AG08395 (cell line): ENCODE measurements around the gene KCNQ5.

Experiments
- DNase-seq: peaks from one replicate; pipeline ENCODE4 v3.0.0; 2012; ENCODE audit warnings: mixed read lengths, low spot score

The KCNQ5 gene

GRCh38 chr6:72911463-72912155, 289.7 kb downstream of the KCNQ5 start:
- no peak for DNase-seq

DNA sequence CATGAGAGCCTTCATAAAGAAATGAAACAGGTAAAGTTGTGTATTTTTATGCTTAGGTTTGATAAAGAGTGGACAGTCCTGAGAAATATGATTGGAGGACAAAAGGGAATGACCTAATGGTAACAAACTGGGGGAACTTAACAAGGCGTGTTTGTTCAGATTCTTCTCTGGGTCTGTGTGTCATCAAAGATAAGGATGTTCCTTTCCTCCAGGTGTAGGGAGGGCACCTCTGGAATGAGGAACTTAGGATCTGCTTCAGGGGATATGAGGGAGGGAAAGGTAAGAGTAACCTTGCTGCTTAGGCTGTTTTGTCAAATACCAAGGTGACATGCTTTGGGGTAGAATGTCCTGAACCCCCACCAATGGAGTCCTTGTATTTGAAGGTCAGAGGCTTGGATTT, 291.9 kb downstream of the KCNQ5 start:
- no peak for DNase-seq

DNA sequence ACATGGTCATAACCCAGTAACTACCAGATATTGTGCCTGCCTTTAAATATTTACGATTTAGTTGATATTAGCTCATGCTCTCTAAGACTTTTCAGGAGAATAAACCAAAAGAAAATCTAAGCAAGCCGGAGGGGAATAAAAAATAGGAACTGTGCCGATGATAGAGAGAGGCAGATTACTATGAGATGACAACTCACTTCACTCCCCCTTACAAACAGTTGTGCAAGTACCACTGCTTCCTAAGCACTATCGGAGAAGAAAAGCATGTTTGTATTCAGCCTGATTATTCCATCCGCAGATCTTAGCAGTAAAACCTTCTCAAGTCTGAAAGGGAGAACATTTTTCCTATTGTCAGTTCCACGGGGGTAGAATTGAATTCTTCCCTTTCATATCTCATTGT, 294.4 kb downstream of the KCNQ5 start:
- no peak for DNase-seq

GRCh38 chr6:72916906-72917305, 295.0 kb downstream of the KCNQ5 start:
- DNase-seq, result peak; percentile 8

DNA sequence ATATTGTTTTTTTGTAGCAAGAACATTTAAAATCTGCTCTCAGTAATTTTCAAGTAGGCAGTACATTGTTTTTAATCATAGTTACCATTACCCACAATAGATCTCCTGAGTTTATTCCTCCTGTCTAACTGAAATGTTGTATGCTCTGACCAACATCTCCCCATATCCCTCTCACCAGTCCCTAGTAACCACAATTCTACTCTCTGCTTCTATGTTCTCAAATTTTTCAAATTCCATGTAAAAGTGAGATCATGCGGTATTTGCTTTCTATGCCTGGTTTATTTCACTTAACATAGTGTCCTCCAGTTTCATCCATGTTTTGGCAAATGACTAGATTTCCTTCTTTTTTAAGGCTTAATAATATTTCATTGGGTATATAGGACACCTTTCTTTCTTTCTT, 300.5 kb downstream of the KCNQ5 start:
- no peak for DNase-seq

DNA sequence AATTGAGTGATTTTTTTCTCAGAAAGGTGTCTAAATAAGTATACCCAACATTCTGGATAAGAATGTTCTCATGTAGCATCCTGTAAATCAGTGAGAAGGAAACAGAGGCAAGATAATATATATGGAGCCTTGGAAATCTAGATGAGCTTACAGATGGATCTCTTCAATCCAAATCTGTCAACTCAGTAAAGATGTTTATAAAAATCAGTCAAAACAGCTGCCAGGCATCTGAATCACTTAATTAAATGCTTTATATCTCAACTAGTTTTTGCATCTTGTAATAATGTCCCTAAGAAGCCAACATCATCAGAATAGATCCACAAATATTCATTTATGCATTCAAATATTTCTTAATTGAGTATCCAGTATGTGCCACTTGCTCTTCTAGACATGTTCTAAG, 303.3 kb downstream of the KCNQ5 start:
- DNase-seq, result no peak

GRCh38 chr6:72930556-72931132, 308.8 kb downstream of the KCNQ5 start:
- DNase-seq, result no peak

DNA sequence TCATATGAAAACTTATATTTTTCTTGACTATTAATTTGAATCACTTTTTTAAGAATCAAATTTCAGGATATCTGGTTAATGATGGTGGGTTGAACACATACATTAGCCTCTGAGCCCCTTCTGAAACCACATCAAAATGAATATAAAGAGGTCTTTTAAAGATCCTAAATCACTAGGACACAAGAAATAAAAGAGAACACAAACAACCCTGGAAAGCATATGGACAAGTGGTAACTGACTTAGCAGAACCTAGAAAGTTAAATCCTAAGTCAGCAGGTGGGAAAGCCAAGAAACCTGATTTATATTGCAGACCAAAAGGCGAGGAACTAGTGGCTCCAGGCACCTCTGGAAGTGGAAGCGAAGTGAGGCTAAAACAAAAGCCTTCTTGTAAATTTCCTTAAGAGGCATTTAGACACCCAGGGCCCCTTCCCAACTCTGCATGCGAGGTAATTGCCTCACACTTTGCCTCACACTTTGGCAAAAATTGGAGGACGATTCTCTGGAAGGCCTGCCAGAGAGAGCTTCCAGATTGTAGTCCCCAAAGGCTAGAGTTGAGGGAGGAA, 309.5 kb downstream of the KCNQ5 start:
- no peak for DNase-seq

- DNase-seq, result no peak
Measured at GRCh38 chr6:72933233-72933632, 311.4 kb downstream of the KCNQ5 start.

DNA sequence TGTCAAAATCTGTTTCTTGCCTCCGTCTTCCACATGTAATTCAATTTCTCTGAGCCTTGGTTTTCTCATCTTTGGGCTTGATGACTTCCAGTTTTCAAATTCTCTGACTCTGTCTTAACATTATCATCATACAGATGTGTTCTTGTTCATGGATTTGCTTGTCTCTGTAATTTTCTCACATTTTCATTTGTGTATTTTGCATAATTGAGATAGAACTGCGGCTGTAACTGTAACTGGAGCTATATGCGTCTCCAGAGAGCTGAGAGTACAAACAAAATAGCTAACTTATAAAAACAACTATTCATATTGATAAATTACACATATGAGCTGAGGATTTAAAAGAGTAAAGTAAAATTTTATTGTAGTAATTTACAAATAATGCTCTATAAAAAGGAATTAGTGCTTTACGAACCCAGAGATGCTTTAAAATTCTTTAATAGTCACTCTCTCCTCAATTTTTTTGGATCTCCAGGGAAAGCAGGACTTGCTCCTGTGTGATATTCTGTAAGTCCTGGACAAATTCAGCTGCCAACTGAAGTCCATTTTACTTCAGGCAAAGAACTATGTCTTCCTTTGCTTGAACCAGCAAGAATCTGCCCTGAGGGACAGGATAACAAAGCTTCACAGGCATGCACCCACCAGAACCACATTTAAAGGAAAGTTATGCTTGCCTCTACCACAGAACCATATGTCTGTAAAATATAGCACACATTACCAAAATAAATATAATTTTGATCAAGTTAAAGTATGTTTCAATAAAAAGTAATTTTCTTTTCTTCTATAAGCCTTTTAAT, 315.1 kb downstream of the KCNQ5 start:
- DNase-seq, result no peak

GRCh38 chr6:72938104-72938503, 316.2 kb downstream of the KCNQ5 start:
- DNase-seq, result no peak

- no peak for DNase-seq
Measured at GRCh38 chr6:72939004-72939403, 317.1 kb downstream of the KCNQ5 start.

- DNase-seq, result no peak
Measured at GRCh38 chr6:72940265-72940664, 318.4 kb downstream of the KCNQ5 start.

GRCh38 chr6:72941263-72941662, 319.4 kb downstream of the KCNQ5 start:
- no peak for DNase-seq

GRCh38 chr6:72941751-72942150, 319.9 kb downstream of the KCNQ5 start:
- no peak for DNase-seq

- no peak for DNase-seq
Measured at GRCh38 chr6:72943699-72944098, 321.8 kb downstream of the KCNQ5 start.

DNA sequence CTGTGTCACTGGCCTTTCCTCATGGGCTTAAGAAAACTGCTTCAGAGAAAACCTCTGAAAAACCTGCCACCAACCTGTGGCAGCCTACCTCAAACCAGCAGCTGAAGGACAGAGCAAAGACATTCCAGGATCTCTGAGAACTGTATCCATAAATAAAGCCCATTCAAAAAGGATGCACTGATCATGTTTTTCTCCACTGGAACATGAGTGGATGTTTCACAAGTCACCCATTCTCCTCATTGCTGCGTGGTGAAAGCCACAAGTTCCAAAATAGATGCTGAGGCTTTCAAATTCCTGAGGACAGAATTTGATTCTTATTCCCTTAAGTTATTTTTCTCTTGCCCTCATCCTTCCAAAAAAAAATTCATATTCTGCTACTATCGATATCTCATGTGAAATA, 322.8 kb downstream of the KCNQ5 start:
- DNase-seq, result peak; percentile 8

GRCh38 chr6:72946774-72947173, 324.9 kb downstream of the KCNQ5 start:
- DNase-seq, result no peak

- DNase-seq, result no peak
Measured at GRCh38 chr6:72947534-72947933, 325.7 kb downstream of the KCNQ5 start.

DNA sequence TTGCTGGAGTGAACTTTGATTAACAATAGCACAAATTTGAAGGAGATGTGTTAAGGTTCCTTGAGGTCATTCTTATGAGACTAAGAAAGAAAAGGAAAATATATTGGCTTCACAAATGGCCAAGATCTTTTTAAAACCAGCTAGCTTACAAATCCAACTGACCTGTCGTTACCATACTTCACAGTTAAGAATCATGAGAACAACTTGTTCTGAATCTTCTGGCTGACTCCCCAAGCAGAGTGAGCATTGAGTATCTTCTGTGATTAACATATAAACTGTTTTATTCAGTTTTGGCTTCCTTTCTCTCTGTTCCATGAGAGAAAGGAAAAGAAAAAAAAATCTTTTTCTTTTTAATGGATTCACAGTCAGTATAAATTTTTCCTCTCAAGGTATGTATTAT, 326.3 kb downstream of the KCNQ5 start:
- DNase-seq, result no peak

- peak; percentile 62 for DNase-seq
Measured at GRCh38 chr6:72950114-72950860, 328.4 kb downstream of the KCNQ5 start.
